Spleen (tissue), 11 donors: ENCODE results near the gene RTL10. TPM values are rescaled to one million over a fixed set of nuclear protein-coding genes. Genes with fewer than 3 reads are reported as not detected.

Experiments
- DNase-seq: peaks from one replicate; pipeline ENCODE4 v3.0.0-alpha.2; 2020
- H3K27ac ChIP-seq, 8 donors: fragments of 200-600 bp; sonication (generic) in 7 of 8; 1 replicate in 4 of 8; 2 replicates in 4 of 8; pipeline versions ENCODE4 v1.5.0 to v1.8.0; 2016 to 2021; ENCODE audit warnings: inconsistent platforms in 4 of 8, mild to moderate bottlenecking in 4 of 8, moderate library complexity in 1 of 8
- H3K27me3 ChIP-seq, 7 donors: fragments of 200-600 bp; sonication (generic) in 6 of 7; replicated peaks in 1 of 7; 1 replicate in 4 of 7; 2 replicates in 3 of 7; pipeline versions ENCODE4 v1.5.0 to v1.8.0; 2016 to 2021; ENCODE audit warnings: inconsistent platforms in 3 of 7, mild to moderate bottlenecking in 1 of 7
- H3K36me3 ChIP-seq, 6 donors: fragments of 200-600 bp; sonication (generic) in 5 of 6; 1 replicate in 4 of 6; 2 replicates in 2 of 6; pipeline versions ENCODE4 v1.5.0 to v1.8.0; 2016 to 2021; ENCODE audit warnings: inconsistent platforms in 2 of 6
- H3K4me1 ChIP-seq, 6 donors: fragments of 200-600 bp; sonication (generic) in 5 of 6; 1 replicate in 3 of 6; 2 replicates in 3 of 6; pipeline versions ENCODE4 v1.5.0 to v1.8.0; 2016 to 2021; ENCODE audit warnings: inconsistent platforms in 3 of 6
- H3K4me3 ChIP-seq, 8 donors: fragments of 200-600 bp; sonication (generic) in 7 of 8; 1 replicate in 4 of 8; 2 replicates in 4 of 8; pipeline versions ENCODE4 v1.5.0 to v1.8.0; 2016 to 2021; ENCODE audit warnings: inconsistent platforms in 4 of 8, mild to moderate bottlenecking in 4 of 8, moderate library complexity in 2 of 8
- H3K9me3 ChIP-seq, 8 donors: fragments of 200-600 bp; sonication (generic) in 7 of 8; 1 replicate in 4 of 8; 2 replicates in 4 of 8; pipeline versions ENCODE4 v1.5.0 to v1.8.0; 2016 to 2021; ENCODE audit warnings: inconsistent platforms in 4 of 8
- CTCF ChIP-seq, 11 experiments: fragments of 200-600 bp in 7 of 11; fragments of 450-650 bp in 4 of 11; sonication (generic) in 4 of 11; IDR thresholded peaks in 8 of 11; conservative IDR thresholded peaks in 3 of 11; 1 replicate in 7 of 11; 2 replicates in 4 of 11; pipeline versions ENCODE4 v1.4.0 to v1.8.0; 2016 to 2021; ENCODE audit warnings: antibody characterized with exemption in 11 of 11, inconsistent platforms in 4 of 11, mild to moderate bottlenecking in 1 of 11
- POLR2A ChIP-seq, 3 donors: fragments of 450-650 bp; IDR thresholded peaks; one replicate each; pipeline ENCODE4 v1.5.1; 2017; ENCODE audit warnings: antibody characterized with exemption in 3 of 3, mild to moderate bottlenecking in 1 of 3
- POLR2AphosphoS5 ChIP-seq, 3 donors: sonication (generic); formaldehyde crosslinking; IDR thresholded peaks; one replicate each; pipeline ENCODE4 v1.5.1; 2017; ENCODE audit warnings: antibody characterized with exemption in 3 of 3
- WGBS, 5 donors: extraction: QIAGEN DNeasy Blood & Tissue Kit in 3 of 5; methylation state at CpG; one replicate each; pipeline versions ENCODE4 v1.1.5 to v1.1.7; 2013 to 2018; 5-methylcytosine and 5-hydroxymethylcytosine counted together
- intact Hi-C: fragments of 100-400 bp; cut with DNase I; formaldehyde crosslinking; loops from one replicate; pipeline ENCODE4 v1.15.0; 2023; ENCODE audit warnings: low total_unique reads
- polyA plus RNA-seq, 3 donors: library from polyadenylated mRNA; stranded (reverse); fragments of 200-250 nt; gene quantifications; one replicate each; pipeline ENCODE4 v1.2.1, GENCODE V29; 2013
- total RNA-seq, 7 donors: library from RNA; depleted of rRNA in 3 of 7; stranded (reverse); fragments of >200 nt in 3 of 7; fragmentation: NEBNext Ultra II Directional in 4 of 7; extraction: Animal tissue kit (Norgen Biotek cat#: 25700) in 4 of 7; gene quantifications; one replicate each; pipeline versions ENCODE4 v1.1.0 to v1.2.1, GENCODE V29; 2016 to 2021
- donor health status: healthy with polysubstance abuse.
- donor health status: DM: no; HTN: no; CAD: no; lungs with moderate emphysema.
- donor health status: DM: no; HTN: no; CAD: no.
- donor health status: Bipolar disorder and iron deficiency.
- donor health status: healthy.
- donor health status: DM: no; HTN: no; CAD: no.
- donor health status: DM: yes; HTN: yes; CAD: no.

RTL10 gene
- total and polyA plus RNA-seq, 10 donors = 8.3 to 22.9 (median 17.8) TPM

DNA sequence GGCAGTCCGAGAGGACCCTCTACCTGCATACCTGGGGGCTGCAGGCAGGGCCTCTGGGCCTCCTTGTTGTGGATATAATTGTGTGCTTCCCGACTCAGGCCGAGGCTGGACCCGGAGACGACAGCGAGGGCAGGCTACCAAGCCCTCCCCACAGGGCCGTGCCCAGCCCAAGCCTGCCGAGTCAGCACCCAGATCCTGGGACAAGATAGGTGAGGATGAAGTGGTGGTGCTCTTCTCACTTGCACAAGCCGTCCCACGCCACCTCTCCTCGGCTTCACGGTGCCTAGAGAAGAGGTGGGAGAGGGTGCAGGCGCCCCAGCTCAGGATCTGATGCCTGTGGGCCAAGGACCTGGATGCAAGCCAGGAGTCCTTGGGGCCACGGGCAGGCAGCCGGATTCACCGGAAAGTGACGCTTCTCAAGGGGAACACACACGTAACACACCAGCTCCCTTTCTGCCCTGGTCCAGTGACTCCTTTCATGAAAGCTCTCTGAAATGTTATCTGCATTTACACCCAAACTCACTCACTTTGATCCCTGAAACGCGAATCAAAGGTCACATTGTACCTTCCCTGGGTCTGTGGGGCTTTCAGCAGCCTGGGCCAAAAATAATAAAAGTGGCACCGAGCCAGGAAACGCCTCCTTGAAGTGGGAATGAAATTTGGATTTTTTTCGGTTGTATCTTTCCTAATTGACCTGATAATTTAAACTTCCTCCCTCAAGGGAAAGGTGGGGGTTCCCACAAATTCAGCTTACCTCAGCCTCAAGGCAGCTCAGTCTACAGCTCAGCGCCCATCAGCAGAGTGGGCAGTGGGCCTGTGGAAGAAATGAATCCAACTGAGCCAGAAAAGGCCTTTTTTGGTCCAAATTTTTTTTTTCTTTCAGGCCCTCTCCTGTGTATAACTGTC lies 1.1 kb upstream of the RTL10 start:
- intact Hi-C loops = no loop called here
- WGBS, 5 donors = 3 to 7% (median 4%) methylated on average over 20 to 24 of the region's 24 CpGs
- DNase-seq = peak; percentile 85

DNA sequence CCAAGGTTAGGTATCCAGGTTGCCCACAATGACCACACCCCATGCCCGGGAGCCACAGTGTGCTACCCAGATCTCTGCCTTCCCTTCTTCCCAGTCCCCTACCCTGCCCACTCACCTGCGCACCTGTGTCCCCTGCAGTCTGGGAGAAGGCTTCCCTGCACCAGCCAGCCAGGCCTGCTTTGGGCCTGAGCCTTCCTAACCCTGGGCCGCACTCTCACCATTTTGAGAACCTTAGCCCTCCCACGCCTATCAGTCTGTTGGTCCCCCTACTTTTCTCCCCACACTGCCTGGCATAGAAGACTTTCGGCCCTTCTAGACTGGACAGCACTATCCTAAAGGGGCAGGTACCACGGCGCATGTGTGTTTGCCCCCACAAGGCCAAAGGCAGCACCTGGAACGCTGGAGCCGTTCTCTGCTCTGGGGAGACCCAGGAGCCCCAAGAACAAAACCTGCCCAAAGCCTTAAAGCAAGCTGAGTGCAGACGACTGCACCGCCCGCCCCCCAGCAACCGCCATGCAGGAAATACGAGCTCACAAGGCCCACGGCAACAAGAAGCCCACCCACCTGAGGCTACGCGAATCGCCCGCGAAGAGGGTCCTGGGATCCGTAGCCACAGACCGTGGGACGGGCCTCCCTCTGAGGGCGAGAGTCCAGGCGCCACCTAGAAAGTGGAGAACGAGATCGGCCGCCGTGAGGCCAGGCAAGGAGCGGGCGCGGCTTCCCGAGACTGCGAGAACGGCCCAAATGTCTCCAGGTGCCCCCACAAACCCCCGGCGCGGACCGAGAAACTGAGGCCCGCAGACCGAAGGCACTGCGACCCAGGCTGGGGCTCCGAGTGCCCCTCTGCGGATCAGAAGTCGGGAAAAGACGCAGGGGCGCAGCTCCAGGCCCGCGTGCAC lies 546 bp downstream of the RTL10 start:
- 1 to 3% (median 2%) methylated on average over 27 to 49 of the region's 49 CpGs for WGBS, 5 donors
- Histone ChIP-seq H3K27ac (peak overlapping the region; percentile 93 to 98 (median 95)), H3K36me3 (peaks cover 0 to 37% (median 22%) of the 10 kb centered on the region in 6 donors), H3K27me3 (no peaks in the 10 kb centered on the region), H3K4me1 (peaks cover 18 to 71% (median 47%) of the 10 kb centered on the region in 6 donors), H3K9me3 (no peaks in the 10 kb centered on the region), H3K4me3 (peak overlapping the region; percentile 74 to 94 (median 90))
- DNase-seq = peak; percentile 74
- intact Hi-C loops = no loop called here
- TF ChIP-seq POLR2A (IDR thresholded peaks at IDR 0.05) (no peak), POLR2AphosphoS5 (IDR thresholded peaks at IDR 0.05) (no peak), CTCF (IDR thresholded peaks at IDR 0.05 in 8 of 11, conservative IDR thresholded peaks at IDR 0.05 in 3 of 11) (no peak)

More for the DNA sequence above, 1.1 kb upstream of the RTL10 start:
- TF ChIP-seq POLR2A (IDR thresholded peaks at IDR 0.05) (peak in 1 of 3 donors; percentile 12), POLR2AphosphoS5 (IDR thresholded peaks at IDR 0.05) (peak; percentile 72 to 86 (median 83)), CTCF (IDR thresholded peaks at IDR 0.05 in 8 of 11, conservative IDR thresholded peaks at IDR 0.05 in 3 of 11) (no peak)
- Histone ChIP-seq H3K9me3 (no peaks in the 10 kb centered on the region), H3K4me1 (peaks cover 18 to 61% (median 37%) of the 10 kb centered on the region in 6 donors), H3K4me3 (peak overlapping the region; percentile 74 to 94 (median 90)), H3K27ac (peak overlapping the region; percentile 93 to 98 (median 95)), H3K36me3 (peaks cover 0 to 21% (median 18%) of the 10 kb centered on the region in 6 donors), H3K27me3 (no peaks in the 10 kb centered on the region)

- peak overlapping the region in 4 of 8 donors; percentile 95 to 98 (median 96) for H3K27ac ChIP-seq
- intact Hi-C loops = no loop called here
- no peaks in the 10 kb centered on the region for H3K27me3 ChIP-seq
- DNase-seq = no peak
- no peaks in the 10 kb centered on the region for H3K9me3 ChIP-seq
- TF ChIP-seq POLR2AphosphoS5 (IDR thresholded peaks at IDR 0.05) (no peak), POLR2A (IDR thresholded peaks at IDR 0.05) (no peak)
- peaks cover 18 to 80% (median 53%) of the 10 kb centered on the region in 6 donors for H3K4me1 ChIP-seq
- WGBS, 5 donors = 55 to 77% (median 59%) methylated on average over 9 to 11 of the region's 11 CpGs
- H3K4me3 ChIP-seq = peak overlapping the region in 7 of 8 donors; percentile 74 to 94 (median 88)
- peaks cover 0 to 37% (median 22%) of the 10 kb centered on the region in 6 donors for H3K36me3 ChIP-seq
Observed at GRCh38 chr22:19853058-19853878, 1.4 kb downstream of the RTL10 start.
